Endothelial cell of umbilical vein (primary cell): Measurements from ENCODE around the gene CNMD. TPM values are rescaled to one million over a fixed set of nuclear protein-coding genes. Genes with fewer than 3 reads are reported as not detected.

Source experiments
- BruUV-seq: library from RNA; stranded (reverse); fragments of 400-500 nt; replicated peaks from 2 replicates; lab custom pipeline; 2021; lab: Mats Ljungman, UMichigan
- CTCF ChIA-PET: fragments of 300-600, 350-600 bp; sonication (Branson Sonifier 250); formaldehyde crosslinking; loops from one replicate; lab custom pipeline; 2021; ENCODE audit warnings: antibody characterized with exemption, inconsistent platforms; lab: Charles Lee
- POLR2A ChIA-PET: fragments of 300-600, 350-600 bp; sonication (Branson Sonifier 250); formaldehyde crosslinking; loops from one replicate; lab custom pipeline; 2021; ENCODE audit warnings: antibody characterized with exemption, inconsistent platforms; lab: Charles Lee
- DNase-seq: peaks from one replicate; pipeline ENCODE4 v3.0.0-alpha.2; 2011; ENCODE audit warnings: low read depth, low spot score
- FAIRE-seq: peaks from 2 replicates; lab custom pipeline; 2011; peaks lifted over from hg19 to GRCh38; lab: Jason Lieb, UNC
- H2AFZ ChIP-seq: 2 replicates; pipeline ENCODE4 v1.6.0; 2012; ENCODE audit warnings: low read depth, low read length, control low read depth, inconsistent platforms
- H3K27ac ChIP-seq: 2 replicates; pipeline ENCODE4 v1.5.1; 2011; ENCODE audit warnings: low read depth, mild to moderate bottlenecking, control low read depth, low read length, moderate library complexity; ENCODE audit not compliant: insufficient read depth
- H3K27me3 ChIP-seq, 2 experiments: 2 replicates each; pipeline versions ENCODE4 v1.6.0 to v1.6.1; 2011; ENCODE audit warnings: low read length in 2 of 2, mixed read lengths in 1 of 2; ENCODE audit not compliant: control insufficient read depth in 2 of 2, insufficient read depth in 2 of 2
- H3K36me3 ChIP-seq, 2 experiments: 2 replicates in 1 of 2; 3 replicates in 1 of 2; pipeline ENCODE4 v1.5.1; 2011; ENCODE audit warnings: low read length in 2 of 2, mild to moderate bottlenecking in 1 of 2, moderate library complexity in 1 of 2; ENCODE audit not compliant: control insufficient read depth in 2 of 2, insufficient read depth in 2 of 2; ENCODE audit errors: extremely low read depth in 1 of 2
- H3K4me1 ChIP-seq: 3 replicates; pipeline ENCODE4 v1.5.1; 2011; ENCODE audit warnings: mild to moderate bottlenecking, low read length; ENCODE audit not compliant: control insufficient read depth, insufficient read depth; ENCODE audit errors: extremely low read depth
- H3K4me2 ChIP-seq: 2 replicates; pipeline ENCODE4 v1.6.1; 2011; ENCODE audit warnings: low read length, control low read depth, mixed read lengths; ENCODE audit not compliant: insufficient read depth
- H3K4me3 ChIP-seq, 3 experiments: fragments of 200-600 bp in 1 of 3; sonication (generic), shearing (Covaris generic) in 1 of 3; replicated peaks in 1 of 3; 2 replicates each; pipeline ENCODE4 v1.5.1; 2011 to 2016; ENCODE audit warnings: control low read depth in 3 of 3, low read length in 3 of 3, mild to moderate bottlenecking in 2 of 3, inconsistent platforms in 1 of 3, low read depth in 1 of 3, moderate library complexity in 1 of 3; ENCODE audit not compliant: insufficient read depth in 1 of 3
- H3K79me2 ChIP-seq: 2 replicates; pipeline ENCODE4 v1.6.0; 2012; ENCODE audit warnings: low read length, inconsistent platforms; ENCODE audit not compliant: control insufficient read depth, insufficient read depth
- H3K9ac ChIP-seq: replicated peaks from 2 replicates; pipeline ENCODE3; 2011; ENCODE audit warnings: low read length, control low read depth; ENCODE audit not compliant: insufficient read depth; ENCODE audit errors: extremely low read depth
- H3K9me1 ChIP-seq: replicated peaks from 3 replicates; pipeline ENCODE4 v1.6.0; 2011; ENCODE audit warnings: mild to moderate bottlenecking, low read length; ENCODE audit not compliant: control insufficient read depth, insufficient read depth; ENCODE audit errors: extremely low read depth
- H3K9me3 ChIP-seq: replicated peaks from 2 replicates; pipeline ENCODE4 v1.5.1; 2012; ENCODE audit warnings: low read length, inconsistent platforms; ENCODE audit not compliant: control insufficient read depth, insufficient read depth
- H4K20me1 ChIP-seq: replicated peaks from 2 replicates; pipeline ENCODE3; 2011; ENCODE audit warnings: mild to moderate bottlenecking, low read length; ENCODE audit not compliant: control insufficient read depth, insufficient read depth; ENCODE audit errors: extremely low read depth
- CTCF ChIP-seq, 2 donors: IDR thresholded peaks; 1 replicate in 1 of 2; 2 replicates in 1 of 2; pipeline ENCODE4 v1.5.1; 2011; ENCODE audit warnings: low read length in 2 of 2, mild to moderate bottlenecking in 2 of 2, moderate library complexity in 2 of 2, control low read depth in 1 of 2, inconsistent platforms in 1 of 2, low read depth in 1 of 2; ENCODE audit not compliant: insufficient read depth in 1 of 2; ENCODE audit errors: extremely low read depth in 1 of 2
- EZH2 ChIP-seq: IDR thresholded peaks from 2 replicates; pipeline ENCODE4 v1.6.1; 2012; ENCODE audit warnings: borderline replicate concordance, low read depth, mild to moderate bottlenecking, moderate library complexity, low read length, inconsistent platforms; ENCODE audit not compliant: severe bottlenecking
- FOS ChIP-seq: IDR thresholded peaks from 2 replicates; pipeline ENCODE4 v1.6.1; 2011; ENCODE audit warnings: mild to moderate bottlenecking, low read length, moderate library complexity, borderline replicate concordance; ENCODE audit not compliant: insufficient read depth
- GATA2 ChIP-seq: IDR thresholded peaks from 2 replicates; pipeline ENCODE4 v1.7.0; 2011; ENCODE audit warnings: low read depth, mild to moderate bottlenecking, moderate library complexity, mixed read lengths, low read length; ENCODE audit not compliant: insufficient read length, insufficient read depth
- MAX ChIP-seq: IDR thresholded peaks from 2 replicates; pipeline ENCODE4 v1.6.1; 2011; ENCODE audit not compliant: insufficient read depth, insufficient read length
- POLR2A ChIP-seq: IDR thresholded peaks from 2 replicates; pipeline ENCODE4 v1.6.1; 2012; ENCODE audit warnings: low read depth, mild to moderate bottlenecking, control low read depth, low read length
- POLR2AphosphoS5 ChIP-seq: IDR thresholded peaks from 2 replicates; pipeline ENCODE4 v1.6.1; 2012; ENCODE audit warnings: low read depth, mild to moderate bottlenecking, control low read depth, low read length, moderate library complexity; ENCODE audit not compliant: insufficient read depth
- dilution Hi-C: fragments of 300-500 bp; cut with MboI; formaldehyde crosslinking; loops from one replicate; pipeline ENCODE4 v1.15.0; 2019; ENCODE audit warnings: low sequenced_read_pairs; ENCODE audit not compliant: extremely low pct_ligation_motif_present
- intact Hi-C: fragments of 100-400 bp; cut with micrococcal nuclease; formaldehyde crosslinking; loops from one replicate; pipeline ENCODE4 v1.10.0; 2022
- polyA plus RNA-seq, 4 experiments: library from polyadenylated mRNA; depleted of rRNA in 3 of 4; stranded (reverse) in 3 of 4; unstranded in 1 of 4; fragments of >200 nt; gene quantifications; 2 replicates each; pipeline versions ENCODE4 v1.2.1 to v1.2.3, GENCODE V29; 2011 to 2012; ENCODE audit warnings: missing spikeins in 1 of 4
- total RNA-seq: library from RNA; stranded (reverse); gene quantifications from 2 replicates; pipeline ENCODE4 v1.2.3, GENCODE V29; 2021

The CNMD gene
- total and polyA plus RNA-seq, 2 donors (not counting 3 experiments of a cell fraction or from before 2014, with no cell fraction given): not detected

- no peak for FAIRE-seq
- Histone ChIP-seq H3K36me3 (no peaks in the 10 kb centered on the region), H3K9me1 (no peaks in the 10 kb centered on the region), H3K9me3 (no peaks in the 10 kb centered on the region), H3K4me1 (peaks cover 6% of the 10 kb centered on the region), H3K4me3 (no peak overlapping the region), H3K27ac (no peak overlapping the region), H2AFZ (no peak overlapping the region), H3K79me2 (no peaks in the 10 kb centered on the region), H3K9ac (no peak overlapping the region), H3K27me3 (peaks cover 25 to 54% of the 10 kb centered on the region in 2 experiments), H3K4me2 (no peak overlapping the region), H4K20me1 (no peaks in the 10 kb centered on the region)
- no TSS peak for BruUV-seq
- intact Hi-C loops: loop anchor here (1.0 to 5.0 kb wide), 2 partner anchors 36 to 129 kb away; no protein-coding TSS in a partner anchor
- POLR2A ChIA-PET: no interaction called here
- dilution Hi-C loops: no loop called here
- no peak for TF ChIP-seq GATA2
- TF ChIP-seq MAX: no peak
- no peak for TF ChIP-seq CTCF (IDR thresholded peaks at IDR 0.05; ENCODE audit: extremely low read depth in 1 of 2, insufficient read depth in 1 of 2, low read depth in 1 of 2, low read length in 2 of 2)
- CTCF ChIA-PET: interaction anchor here (1.0 to 4.9 kb wide), 10 partner anchors 12 to 230 kb away, joined by 3 to 27 read pairs (median 4); no protein-coding TSS in a partner anchor
- no peak for DNase-seq
These were observed 1.7 kb downstream of the CNMD start for GRCh38 chr13:52737965-52738364.

GRCh38 chr13:52737451-52737850, 2.2 kb downstream of the CNMD start:
- H3K27me3 ChIP-seq: peaks cover 25 to 53% of the 10 kb centered on the region in 2 experiments
- H3K27ac ChIP-seq: no peak overlapping the region
- no peak for FAIRE-seq
- TF ChIP-seq EZH2 (no peak), FOS (no peak), POLR2A (no peak), POLR2AphosphoS5 (no peak)
- H3K9me3 ChIP-seq: no peaks in the 10 kb centered on the region
- DNase-seq: no peak
- no peaks in the 10 kb centered on the region for H3K79me2 ChIP-seq
- dilution Hi-C loops (no loop called here), intact Hi-C loops (loop anchor here (5.0 kb wide), 1 partner anchor 35 kb away; no protein-coding TSS in a partner anchor)
- ChIA-PET POLR2A (no interaction called here), CTCF (interaction anchor here (1.0 to 4.9 kb wide), 9 partner anchors 11 to 231 kb away, joined by 3 to 27 read pairs (median 4); partner anchors contain the start of gene SUGT1)
- no peak overlapping the region for H2AFZ ChIP-seq
- no peaks in the 10 kb centered on the region for H3K36me3 ChIP-seq
- H3K9me1 ChIP-seq: no peaks in the 10 kb centered on the region
- H3K4me3 ChIP-seq: no peak overlapping the region
- no peaks in the 10 kb centered on the region for H4K20me1 ChIP-seq
- peaks cover 6% of the 10 kb centered on the region for H3K4me1 ChIP-seq
- H3K9ac ChIP-seq: no peak overlapping the region
- no TSS peak for BruUV-seq
- no peak overlapping the region for H3K4me2 ChIP-seq
